Fibroblast of skin of back (primary cell): ENCODE measurements around the gene ZNF554.
A peak's percentile ranks its signal among the peaks of the same experiment; 100 is the strongest.
"Not testable (repeated sequence)": the region's sequence is repeated elsewhere in the genome, so short reads cannot be mapped to it uniquely, and the experiment has no call there.

Experiments
- DNase-seq: peaks from one replicate; pipeline ENCODE4 v3.0.0-alpha.2; 2013

ZNF554 gene

DNA sequence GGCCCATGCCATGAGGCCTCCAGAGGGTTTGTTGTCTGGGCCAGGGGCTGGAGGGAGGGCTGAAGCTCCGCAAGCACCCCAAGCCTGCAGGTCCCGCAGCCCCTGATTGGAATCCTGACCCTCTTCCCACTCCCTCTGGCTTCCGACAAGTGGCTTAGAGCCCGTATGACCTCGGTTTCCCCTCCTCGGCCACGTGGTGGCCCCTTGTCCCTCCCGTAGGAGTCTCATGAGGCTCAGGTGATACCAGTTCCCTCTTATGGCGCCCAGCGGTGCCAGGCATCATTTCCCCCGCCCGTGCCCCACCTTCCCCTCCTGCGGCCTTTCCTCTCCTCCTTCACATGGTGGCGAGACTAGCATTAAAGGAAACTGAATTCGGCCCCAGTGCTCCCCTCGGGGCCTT lies 28.2 kb upstream of the ZNF554 start:
- DNase-seq: no peak

DNA sequence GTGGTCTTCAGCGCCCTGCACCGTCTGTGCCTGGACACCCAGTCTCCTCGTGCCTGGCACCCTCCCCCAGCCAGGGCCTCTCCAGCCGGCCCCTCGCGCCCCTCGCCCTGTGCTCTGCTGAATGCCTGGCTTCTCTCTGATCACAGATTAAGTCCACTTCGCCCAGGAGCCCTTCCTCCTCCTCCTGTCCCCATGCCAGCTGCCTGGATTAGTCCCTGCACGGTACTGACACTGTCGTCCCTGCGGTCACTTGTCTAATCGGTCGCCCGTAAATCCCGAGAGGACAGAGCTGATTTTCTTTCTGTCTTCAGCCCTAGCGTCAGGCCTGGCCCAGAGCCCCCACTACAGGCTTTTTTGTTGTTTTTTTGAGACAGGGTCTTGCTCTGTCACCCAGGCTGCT lies 27.8 kb upstream of the ZNF554 start:
- no peak for DNase-seq

DNA sequence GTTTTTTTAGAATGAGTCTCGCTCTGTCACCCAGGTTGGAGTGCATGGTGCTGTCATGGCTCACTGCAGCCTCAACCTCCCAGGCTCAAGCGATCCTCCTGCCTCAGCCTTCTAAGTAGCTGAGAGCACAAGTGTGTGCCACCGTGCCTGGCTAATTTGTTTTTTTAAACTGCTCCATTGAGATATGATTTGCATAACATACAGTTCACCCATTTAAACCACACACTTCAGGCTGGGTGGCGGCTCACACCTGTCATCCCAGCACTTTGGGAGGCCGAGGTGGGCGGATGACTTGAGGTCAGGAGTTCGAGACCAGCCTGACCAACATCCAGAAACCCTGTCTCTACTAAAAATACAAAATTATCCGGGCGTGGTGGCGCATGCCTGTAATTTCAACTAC lies 27.0 kb upstream of the ZNF554 start:
- not testable (repeated sequence) for DNase-seq

DNA sequence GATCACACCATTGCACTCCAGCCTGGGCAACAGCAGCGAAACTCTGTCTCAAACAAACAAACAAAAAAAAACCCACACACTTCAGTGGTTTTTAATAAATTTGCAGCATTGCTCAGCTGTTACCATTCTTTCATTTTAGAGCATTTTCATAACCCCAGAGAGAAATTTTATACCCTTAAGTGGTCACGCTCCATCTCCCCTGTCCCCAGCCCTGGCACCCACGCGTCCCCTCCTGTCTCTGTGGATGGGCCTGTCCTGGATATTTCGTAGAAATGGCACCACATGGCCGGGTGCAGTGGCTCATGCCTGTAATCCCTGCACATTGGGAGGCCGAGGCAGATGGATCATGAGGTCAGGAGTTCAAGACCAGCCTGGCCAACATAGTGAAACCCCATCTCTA lies 26.5 kb upstream of the ZNF554 start:
- no peak for DNase-seq

DNA sequence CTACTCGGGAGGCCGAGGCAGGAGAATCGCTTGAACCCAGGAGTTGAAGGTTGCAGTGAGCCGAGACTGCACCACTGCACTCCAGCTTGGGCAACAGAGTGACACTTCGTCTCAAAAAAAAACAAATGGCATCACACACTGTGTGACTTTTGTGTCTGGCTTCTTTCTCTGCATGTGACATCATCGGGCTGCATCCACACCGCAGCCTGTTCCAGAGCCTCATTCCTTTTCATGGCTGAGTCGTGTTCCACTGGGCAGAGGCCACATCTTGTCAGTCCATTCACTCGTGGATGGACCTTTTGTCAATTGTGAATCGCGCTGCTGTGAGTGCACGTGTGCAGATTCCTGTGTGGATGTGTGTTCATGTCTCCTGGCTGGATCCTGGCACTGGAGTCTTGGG lies 26.1 kb upstream of the ZNF554 start:
- DNase-seq: no peak

DNA sequence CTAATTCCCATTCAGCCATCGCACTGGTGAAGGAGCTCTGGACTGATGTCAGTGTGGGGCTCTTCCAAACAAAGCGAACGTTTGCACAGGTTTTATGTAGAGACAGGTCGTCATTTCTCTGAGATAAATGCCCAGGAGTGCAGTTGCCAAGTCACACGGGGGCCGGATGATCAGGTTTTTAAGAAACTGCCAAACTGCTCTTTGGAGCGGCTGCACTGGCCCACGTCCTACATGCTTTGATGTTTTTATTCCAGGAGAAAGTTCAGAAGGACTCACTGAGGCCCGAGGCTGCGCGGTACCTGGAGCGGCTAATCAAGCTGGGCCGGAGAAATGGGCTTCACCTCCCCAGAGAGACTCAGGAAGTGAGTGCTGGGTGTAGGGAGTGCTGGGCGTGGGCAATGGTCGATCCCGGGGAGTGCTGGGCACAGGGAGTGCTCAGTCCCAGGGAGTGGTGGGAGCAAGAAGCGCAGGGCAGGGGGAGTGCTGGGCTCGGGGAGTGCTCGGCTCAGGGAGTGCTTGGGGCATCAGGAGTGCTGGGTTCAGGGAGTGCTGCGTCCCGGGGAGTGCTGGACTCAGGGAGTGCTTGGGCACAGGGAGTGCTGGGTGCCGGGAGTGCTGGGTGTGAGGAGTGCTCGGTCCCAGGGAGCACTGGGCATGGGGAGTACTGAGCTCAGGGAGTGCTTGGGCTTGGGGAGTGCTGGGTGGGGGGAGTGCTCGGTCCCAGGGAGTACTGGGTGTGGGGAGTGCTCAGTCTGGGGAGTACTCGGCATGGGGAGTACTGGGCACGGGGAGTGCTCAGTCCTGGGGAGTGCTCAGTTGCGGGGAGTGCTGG lies 23.6 kb upstream of the ZNF554 start:
- no peak for DNase-seq

DNA sequence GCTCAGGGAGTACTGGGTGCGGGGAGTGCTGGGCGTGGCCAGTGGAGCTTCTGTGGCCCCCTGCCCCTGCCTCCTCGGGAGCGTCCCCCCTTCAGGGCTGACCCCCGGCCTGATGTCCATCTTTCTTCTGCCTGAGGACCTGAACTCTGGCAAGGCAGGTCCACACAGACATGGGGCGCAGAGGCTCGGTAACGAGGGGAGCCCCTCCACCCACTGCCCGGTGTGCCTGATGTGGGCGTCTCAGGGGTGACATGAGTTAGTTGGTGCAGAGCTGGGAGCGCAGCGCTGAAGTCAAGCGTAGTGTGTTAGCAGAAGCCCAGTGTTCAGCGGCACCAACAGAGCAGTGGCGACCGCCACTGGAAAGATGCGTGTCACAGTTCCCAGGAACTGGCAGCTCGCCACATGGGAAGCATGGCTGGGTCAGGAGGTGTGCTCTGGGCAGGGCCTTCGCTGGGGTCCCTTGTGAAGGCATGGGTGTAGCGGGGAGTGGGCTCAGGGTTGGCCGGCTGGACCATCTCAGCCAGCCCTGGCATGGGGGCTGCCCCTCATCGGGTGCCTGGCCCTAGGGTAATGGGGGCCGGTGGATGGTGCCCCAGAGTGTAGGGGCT lies 22.9 kb upstream of the ZNF554 start:
- DNase-seq: no peak

DNA sequence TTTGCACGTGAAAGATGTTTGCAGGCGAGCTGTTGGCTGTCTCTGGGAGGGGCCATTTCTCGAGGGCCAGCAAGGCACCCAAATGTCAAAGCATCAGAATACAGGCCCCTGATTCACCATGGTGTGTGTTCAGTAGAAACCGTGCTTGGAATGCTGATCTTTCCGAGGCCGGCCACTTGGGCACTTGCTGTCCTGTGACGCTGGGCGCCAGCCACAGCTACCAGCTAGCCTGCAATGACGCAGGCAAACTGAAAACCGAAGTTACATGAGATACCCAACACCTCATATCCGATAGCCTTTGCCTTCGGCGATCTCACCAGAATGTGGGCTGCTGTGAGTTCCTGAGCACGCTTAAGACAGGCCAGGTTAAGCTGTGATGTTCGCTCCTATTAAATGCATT lies 22.4 kb upstream of the ZNF554 start:
- no peak for DNase-seq

DNA sequence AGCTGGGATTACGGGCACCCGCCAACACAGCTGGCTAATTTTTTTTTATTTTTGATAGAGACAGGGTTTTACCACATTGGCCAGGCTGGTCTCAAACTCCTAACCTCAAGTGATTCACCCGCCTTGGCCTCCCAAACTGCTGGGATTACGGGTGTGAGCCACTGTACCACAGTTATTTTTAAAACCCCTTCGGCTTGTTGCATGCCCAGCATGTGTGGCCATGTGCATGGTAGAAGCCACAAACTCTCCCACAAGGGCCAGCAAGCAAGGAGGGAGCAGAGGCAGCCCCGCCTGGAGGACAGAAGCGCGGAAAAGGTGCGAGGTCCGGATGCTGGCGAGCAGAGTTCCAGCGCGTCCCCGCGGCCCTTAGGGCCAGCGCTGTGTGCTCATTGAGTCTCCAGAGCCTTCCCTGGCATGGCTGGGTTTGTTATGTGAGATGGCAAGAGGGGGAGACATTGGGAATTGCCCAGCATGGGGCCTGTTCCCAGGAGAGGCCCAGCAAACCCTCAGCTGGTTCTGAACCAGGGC lies 21.4 kb upstream of the ZNF554 start:
- no peak for DNase-seq

DNA sequence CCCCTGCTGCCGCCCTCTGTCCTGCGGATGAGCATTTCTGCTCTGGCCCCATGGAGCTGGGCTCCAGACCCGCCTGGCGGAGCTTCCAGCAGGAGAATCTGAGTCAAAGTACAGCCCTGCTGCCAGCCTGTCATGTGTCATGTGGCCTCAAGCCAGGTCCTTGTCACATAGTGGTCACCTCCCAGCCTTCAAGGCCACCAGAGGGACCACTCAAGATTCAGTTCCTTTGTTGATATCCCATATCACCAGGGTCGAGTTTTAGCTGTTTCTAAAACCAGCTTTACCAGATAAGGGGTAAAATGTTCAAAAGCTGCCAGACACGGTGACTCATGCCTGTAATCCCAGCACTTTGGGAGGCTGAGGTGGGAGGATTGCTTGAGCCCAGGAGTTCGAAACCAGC lies 20.9 kb upstream of the ZNF554 start:
- DNase-seq: peak; percentile 12

DNA sequence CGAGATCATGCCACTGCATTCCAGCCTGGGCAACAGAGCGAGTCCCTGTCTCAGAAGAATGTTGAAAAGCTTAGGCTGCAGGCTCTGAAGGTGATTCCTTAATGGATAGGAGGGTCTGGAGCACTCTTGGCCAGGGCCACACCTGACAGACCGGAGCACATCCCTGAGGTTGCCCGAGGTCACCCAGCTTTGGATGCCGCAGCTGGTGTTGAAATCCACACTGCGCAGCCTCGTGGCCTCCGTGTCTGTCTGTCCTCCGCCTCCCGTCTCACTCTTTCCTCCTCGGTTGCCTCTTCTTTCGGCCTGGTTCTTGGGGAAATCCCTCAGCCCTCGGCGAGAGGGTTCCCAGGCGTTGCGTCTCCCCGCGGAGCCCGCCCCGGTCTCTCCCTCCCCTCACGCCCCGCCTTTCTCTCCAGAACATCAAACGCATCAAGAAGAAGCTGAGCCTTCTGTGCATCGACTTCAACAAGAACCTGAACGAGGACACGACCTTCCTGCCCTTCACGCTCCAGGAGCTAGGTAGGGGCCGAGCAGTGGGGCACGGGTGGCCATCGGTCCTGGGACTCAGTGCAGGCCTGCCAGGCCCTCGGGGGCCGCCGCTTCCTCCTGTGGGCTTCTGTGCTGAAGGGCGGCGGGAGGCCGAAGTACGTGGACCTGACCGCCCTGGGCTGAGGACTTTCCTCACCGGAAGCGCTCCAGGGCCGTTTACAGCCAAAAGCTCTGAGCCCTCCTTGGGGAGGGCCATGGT lies 20.2 kb upstream of the ZNF554 start:
- no peak for DNase-seq

DNA sequence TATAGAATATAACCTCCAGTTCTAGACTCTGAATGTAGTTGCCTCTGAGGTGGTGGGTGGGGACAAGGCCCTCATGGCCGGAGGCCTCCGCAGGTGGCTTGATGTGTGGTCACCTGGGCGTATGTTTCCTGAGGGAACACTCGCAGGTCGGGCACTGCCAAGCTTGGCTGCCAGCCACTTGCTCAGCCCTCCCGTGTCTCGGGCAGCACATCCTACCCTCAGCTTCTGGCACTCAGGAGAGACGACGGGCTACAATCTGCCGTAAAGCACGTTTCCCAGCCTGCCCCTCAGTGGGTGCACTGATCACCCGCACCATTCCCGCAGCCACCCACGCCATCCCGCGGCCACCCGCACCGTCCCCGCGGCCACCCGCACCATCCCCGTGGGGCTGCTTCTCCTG lies 19.2 kb upstream of the ZNF554 start:
- DNase-seq: no peak

DNA sequence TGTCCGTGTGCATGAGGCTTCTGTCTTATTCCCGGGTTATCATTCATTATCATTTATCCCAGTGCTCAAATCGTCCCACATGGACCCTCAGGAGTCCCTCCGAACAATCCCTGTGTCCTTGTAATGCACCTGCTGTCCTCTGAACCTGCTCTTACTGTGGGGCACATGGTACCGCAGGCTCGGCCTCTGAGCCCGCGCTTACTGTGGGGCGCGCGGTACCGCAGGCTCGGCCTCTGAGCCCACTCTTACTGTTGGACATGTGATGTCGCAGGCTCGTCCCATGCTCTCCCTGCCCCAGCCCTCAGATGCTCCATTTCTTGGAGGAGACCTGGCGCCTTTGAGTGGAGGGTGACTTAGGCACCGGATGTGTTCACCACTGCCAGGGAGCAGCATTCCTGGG lies 16.8 kb upstream of the ZNF554 start:
- no peak for DNase-seq

DNA sequence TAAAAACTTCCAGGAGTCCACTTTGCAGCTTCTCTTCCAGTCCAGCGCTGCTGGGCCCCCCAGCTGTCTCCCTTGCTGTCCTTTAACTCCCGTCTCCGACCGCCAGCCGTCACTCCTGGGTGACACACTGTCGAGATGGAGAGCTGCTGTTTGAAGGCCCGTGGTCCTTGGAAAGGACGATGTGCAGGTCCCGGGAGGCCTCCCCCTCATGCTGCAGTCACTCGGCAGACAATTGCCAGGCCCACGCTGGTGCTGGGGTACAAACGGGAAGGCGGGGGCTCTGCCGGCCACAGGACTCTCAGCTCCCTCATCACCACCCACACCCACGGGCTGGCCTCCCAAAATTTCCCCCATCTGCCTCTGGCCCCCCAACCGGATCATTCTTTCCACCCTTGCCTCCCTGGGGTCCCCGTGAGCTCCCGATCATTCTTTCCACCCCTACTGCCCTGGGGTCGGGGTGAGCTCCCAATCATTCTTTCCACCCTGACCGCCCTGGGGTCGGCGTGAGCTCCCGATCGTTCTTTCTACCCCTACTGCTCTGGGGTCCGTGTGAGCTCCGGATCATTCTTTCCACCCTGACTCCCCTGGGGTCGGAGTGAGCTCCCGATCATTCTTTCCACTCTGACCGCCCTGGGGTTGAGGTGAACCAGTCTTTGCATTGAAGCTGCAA lies 16.0 kb upstream of the ZNF554 start:
- no peak for DNase-seq

DNA sequence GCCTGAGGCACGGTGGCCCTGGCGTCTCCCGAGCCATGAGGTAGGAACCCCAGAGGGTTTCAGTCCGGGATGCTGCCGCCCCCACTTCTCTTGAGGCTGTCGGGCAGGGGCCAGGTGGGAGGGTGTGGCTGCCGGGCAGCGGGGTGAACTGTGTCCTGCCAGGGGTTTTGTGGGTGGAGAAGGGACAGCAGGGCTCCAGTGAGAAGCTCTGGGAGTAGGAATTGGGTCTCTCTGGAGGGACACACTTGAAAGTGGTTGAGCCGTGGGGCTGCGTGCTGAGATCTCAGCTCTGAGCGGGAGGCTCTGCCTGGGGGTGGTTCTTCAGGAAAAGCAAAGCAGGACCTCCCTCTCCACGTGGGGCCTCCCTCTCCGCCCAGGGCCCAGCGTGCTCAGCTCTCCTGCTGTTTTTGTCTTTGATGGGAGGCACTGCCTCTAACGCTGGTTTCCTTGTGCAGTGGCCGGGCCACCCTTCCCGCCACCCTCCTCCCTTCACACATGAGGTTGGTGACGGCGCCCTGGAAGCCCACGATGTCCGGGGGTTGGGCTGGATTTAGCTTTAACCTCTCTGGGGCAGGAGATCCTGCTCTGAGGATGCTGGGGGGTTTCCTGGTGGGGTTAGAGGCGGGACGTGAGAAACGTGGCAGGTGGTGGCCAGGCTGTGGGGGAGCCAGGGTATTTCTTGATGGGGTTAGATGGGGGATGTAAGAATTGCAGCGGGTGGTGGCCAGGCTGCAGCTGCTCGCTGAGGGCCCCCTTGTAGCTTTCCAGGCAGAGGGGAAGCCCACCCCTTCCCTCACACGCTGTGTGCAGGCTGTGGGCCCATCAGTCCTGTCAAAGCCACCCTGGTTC lies 15.3 kb upstream of the ZNF554 start:
- no peak for DNase-seq

DNA sequence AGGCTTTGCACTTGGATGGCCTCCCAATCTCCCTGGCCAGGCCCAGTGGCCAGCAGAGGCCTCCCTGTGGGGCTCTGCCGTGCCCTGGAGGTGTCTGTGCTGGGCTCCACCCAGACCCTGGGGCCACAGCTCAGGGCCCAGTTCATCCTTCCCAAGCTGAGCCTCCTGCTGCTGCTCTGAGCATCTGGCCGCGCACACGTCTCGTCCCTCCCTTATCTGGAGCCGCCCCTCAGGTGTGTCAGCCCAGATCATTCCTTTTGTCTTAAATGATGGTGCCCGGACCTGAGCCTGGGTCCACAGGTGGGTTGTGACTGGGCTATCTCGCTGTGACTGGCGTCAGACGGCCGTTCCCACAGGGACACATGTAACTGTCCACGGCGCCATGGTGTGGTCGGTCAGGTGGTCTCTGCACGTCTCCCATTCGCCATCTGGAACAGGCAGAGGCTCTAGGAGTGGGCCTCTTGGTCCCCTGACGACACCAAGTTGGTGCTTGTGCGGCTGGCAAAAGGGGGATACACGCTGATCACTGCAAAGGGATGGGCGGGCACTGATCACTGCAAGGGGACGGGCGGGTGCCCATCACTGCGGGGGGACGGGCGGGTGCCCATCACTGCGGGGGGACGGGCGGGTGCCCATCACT lies 14.3 kb upstream of the ZNF554 start:
- DNase-seq: no peak

DNA sequence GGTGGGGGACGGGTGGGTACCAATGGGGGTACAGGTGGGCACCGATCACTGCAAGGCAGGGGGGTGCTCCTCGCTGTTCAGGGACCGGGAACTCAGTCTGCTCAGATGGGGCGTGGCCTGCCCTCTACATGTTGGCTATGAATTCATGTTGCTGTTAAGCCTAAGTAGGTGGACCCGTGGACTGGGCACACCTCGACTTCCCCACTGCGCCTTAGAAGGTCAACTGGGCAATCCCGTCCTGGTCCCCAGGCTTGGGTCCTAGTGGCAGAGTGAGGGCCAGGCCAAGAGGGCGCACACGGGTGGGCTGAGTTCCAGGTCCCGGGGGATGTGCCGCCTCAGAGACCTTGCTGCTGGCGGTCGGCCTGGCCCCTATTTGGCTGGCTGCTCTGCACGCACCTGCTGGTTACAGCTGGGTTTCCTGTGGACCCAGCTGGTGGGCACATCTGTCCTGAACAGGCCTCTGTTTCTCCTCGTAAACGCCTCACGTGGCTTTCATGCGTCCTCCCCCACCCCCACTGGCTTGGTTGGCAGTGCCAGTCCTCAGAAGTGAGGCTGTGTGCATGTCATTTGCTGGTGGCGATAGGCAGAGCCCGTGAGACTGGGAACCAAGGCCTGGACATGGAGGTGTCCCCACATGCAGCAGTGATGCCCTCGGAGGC lies 13.5 kb upstream of the ZNF554 start:
- DNase-seq: no peak

DNA sequence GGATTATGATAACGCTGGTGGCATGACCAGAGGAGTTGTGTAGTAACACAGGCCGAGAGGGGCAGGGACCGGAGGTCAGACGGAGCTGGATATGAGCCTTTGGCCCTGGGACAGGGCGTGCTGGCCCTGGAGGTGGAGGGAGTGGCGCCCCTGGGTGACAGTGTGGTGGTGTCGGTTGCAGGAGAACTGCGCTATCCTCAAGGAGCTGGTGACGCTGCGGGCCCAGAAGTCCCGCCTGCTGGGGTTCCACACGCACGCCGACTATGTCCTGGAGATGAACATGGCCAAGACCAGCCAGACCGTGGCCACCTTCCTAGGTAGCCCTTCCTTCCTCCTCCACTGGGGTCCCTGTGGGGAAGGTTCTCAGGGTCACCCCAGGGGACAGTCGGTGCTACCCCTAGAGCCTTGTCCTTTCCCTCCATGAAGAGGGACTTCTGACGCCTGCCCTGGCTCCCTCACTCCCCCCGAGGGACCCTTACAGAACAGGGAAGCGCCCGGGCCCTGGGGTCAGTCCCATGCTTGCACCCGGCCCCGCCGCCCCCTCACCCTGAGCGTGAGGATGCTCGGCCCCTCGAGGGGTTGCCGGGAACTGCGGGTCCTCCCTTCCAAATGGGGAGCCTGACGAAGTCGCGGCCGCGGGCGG lies 12.8 kb upstream of the ZNF554 start:
- no peak for DNase-seq

DNA sequence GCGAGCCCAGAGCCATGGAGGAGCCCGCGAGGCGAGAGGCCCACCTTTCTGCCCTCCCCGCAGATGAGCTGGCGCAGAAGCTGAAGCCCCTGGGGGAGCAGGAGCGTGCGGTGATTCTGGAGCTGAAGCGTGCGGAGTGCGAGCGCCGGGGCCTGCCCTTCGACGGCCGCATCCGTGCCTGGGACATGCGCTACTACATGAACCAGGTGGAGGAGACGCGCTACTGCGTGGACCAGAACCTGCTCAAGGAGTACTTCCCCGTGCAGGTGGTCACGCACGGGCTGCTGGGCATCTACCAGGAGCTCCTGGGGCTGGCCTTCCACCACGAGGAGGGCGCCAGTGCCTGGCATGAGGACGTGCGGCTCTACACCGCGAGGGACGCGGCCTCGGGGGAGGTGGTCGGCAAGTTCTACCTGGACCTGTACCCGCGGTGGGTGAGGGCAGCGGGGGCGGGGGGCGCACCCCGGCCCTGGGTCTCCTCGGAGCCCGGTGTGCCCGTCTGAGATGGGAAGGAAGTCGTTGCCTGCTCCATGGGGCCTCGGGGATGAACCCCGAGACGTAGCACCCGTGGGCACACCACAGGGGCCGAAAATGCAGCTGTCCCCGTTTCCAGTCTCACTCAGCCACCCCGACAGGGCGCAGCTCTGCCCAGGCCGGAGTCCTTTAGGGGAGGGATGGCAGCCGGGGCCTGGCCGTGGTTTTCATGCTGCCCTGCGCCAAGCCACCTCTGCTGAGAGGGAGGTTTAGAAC lies 12.1 kb upstream of the ZNF554 start:
- no peak for DNase-seq
